HG02623 (cell line): Measurements from ENCODE around the gene STK32C.
"Not testable (repeated sequence)": the region's sequence is repeated elsewhere in the genome, so short reads cannot be mapped to it uniquely, and the experiment has no call there.

Experiments
- ATAC-seq: cut with Tn5 transposase; IDR thresholded peaks from one replicate; pipeline ENCODE4 v1.9.1; 2021; ENCODE audit warnings: moderate library complexity; ENCODE audit not compliant: unreplicated experiment

STK32C gene

GRCh38 chr10:132220996-132221395, 86.8 kb downstream of the STK32C start:
- ATAC-seq = not testable (repeated sequence)

GRCh38 chr10:132220061-132220460, 87.7 kb downstream of the STK32C start:
- ATAC-seq = no peak

GRCh38 chr10:132219486-132219885, 88.3 kb downstream of the STK32C start:
- no peak for ATAC-seq

GRCh38 chr10:132216441-132216840, 91.3 kb downstream of the STK32C start:
- ATAC-seq = not testable (repeated sequence)

GRCh38 chr10:132213917-132214316, 93.8 kb downstream of the STK32C start:
- ATAC-seq = no peak

- no peak for ATAC-seq
Observed at GRCh38 chr10:132212816-132213215, 94.9 kb downstream of the STK32C start.

GRCh38 chr10:132211246-132211645, 96.5 kb downstream of the STK32C start:
- no peak for ATAC-seq

- no peak for ATAC-seq
Observed at GRCh38 chr10:132210766-132211165, 97.0 kb downstream of the STK32C start.

- ATAC-seq = no peak
Observed at GRCh38 chr10:132209978-132210530, 97.7 kb downstream of the STK32C start.

GRCh38 chr10:132209130-132209529, 98.6 kb downstream of the STK32C start:
- no peak for ATAC-seq

GRCh38 chr10:132208462-132209050, 99.2 kb downstream of the STK32C start:
- no peak for ATAC-seq

- ATAC-seq = no peak
Observed at GRCh38 chr10:132207536-132208461, 100.0 kb downstream of the STK32C start.

- no peak for ATAC-seq
Observed at GRCh38 chr10:132206806-132207535, 100.8 kb downstream of the STK32C start.

- no peak for ATAC-seq
Observed at GRCh38 chr10:132206377-132206745, 101.4 kb downstream of the STK32C start.

GRCh38 chr10:132205650-132206376, 101.9 kb downstream of the STK32C start:
- ATAC-seq = no peak

GRCh38 chr10:132204781-132205473, 102.8 kb downstream of the STK32C start:
- ATAC-seq = no peak

- no peak for ATAC-seq
Observed at GRCh38 chr10:132204078-132204780, 103.5 kb downstream of the STK32C start.

- ATAC-seq = no peak
Observed at GRCh38 chr10:132203256-132204077, 104.3 kb downstream of the STK32C start.
